ENCODE data around the gene PRSS57.
"Not testable (repeated sequence)": the region's sequence is repeated elsewhere in the genome, so short reads cannot be mapped to it uniquely, and the experiment has no call there.

Gene PRSS57

GRCh38 chr19:688992-689391 is 6.3 kb downstream of the PRSS57 start:
- DNase-seq = no peak

GRCh38 chr19:688214-688613 is 7.0 kb downstream of the PRSS57 start:
- no peak for DNase-seq

- DNase-seq = no peak
Observed at GRCh38 chr19:687569-688166, 7.6 kb downstream of the PRSS57 start.

- DNase-seq = no peak
Observed at GRCh38 chr19:686589-687297, 8.5 kb downstream of the PRSS57 start.

GRCh38 chr19:685454-685931 is 9.8 kb downstream of the PRSS57 start:
- DNase-seq = no peak

- DNase-seq = no peak
Observed at GRCh38 chr19:682678-683320, 12.5 kb downstream of the PRSS57 start.

GRCh38 chr19:681029-682019 is 13.9 kb downstream of the PRSS57 start:
- DNase-seq = no peak

GRCh38 chr19:680287-681028 is 14.8 kb downstream of the PRSS57 start:
- DNase-seq = peak; percentile 92

GRCh38 chr19:679418-680286 is 15.6 kb downstream of the PRSS57 start:
- no peak for DNase-seq

- no peak for DNase-seq
Observed at GRCh38 chr19:678791-679388, 16.4 kb downstream of the PRSS57 start.

GRCh38 chr19:677601-678436 is 17.4 kb downstream of the PRSS57 start:
- no peak for DNase-seq

- no peak for DNase-seq
Observed at GRCh38 chr19:677201-677600, 18.1 kb downstream of the PRSS57 start.

- DNase-seq = no peak
Observed at GRCh38 chr19:676339-677105, 18.7 kb downstream of the PRSS57 start, which contains the start of gene FSTL3. Gene FSTL3 (plus strand): TSS chr19:676392. CDS start chr19:676424, 32 bp downstream.

GRCh38 chr19:676007-676338 is 19.3 kb downstream of the PRSS57 start:
- DNase-seq = no peak

GRCh38 chr19:674282-675151 is 20.7 kb downstream of the PRSS57 start:
- DNase-seq = no peak

- DNase-seq = no peak
Observed at GRCh38 chr19:670609-671075, 24.6 kb downstream of the PRSS57 start.

GRCh38 chr19:668675-669434 is 26.4 kb downstream of the PRSS57 start:
- not testable (repeated sequence) for DNase-seq
